GM06990 (cell line): Measurements from ENCODE around the gene PPM1B.

Experiments used
- DNase-seq: peaks from one replicate; pipeline ENCODE4 v3.0.0-alpha.2; 2011; ENCODE audit not compliant: insufficient read length; ENCODE audit errors: extremely low read depth
- H3K27me3 ChIP-seq: replicated peaks from 2 replicates; pipeline ENCODE4 v1.6.0; 2011; ENCODE audit warnings: low read length; ENCODE audit not compliant: control insufficient read depth, insufficient read depth
- H3K36me3 ChIP-seq: 2 replicates; pipeline ENCODE4 v1.5.1; 2011; ENCODE audit warnings: low read length; ENCODE audit not compliant: control insufficient read depth, insufficient read depth
- H3K4me3 ChIP-seq: replicated peaks from 2 replicates; pipeline ENCODE4 v1.5.1; 2011; ENCODE audit warnings: low read depth, mild to moderate bottlenecking, control low read depth, low read length
- CTCF ChIP-seq: IDR thresholded peaks from 2 replicates; pipeline ENCODE4 v1.5.1; 2011; ENCODE audit warnings: low read length, control low read depth, mild to moderate bottlenecking, inconsistent platforms; ENCODE audit not compliant: insufficient read depth, poor library complexity, severe bottlenecking

The PPM1B gene

GRCh38 chr2:44181648-44182047, 13.0 kb downstream of the PPM1B start:
- DNase-seq = no peak

DNA sequence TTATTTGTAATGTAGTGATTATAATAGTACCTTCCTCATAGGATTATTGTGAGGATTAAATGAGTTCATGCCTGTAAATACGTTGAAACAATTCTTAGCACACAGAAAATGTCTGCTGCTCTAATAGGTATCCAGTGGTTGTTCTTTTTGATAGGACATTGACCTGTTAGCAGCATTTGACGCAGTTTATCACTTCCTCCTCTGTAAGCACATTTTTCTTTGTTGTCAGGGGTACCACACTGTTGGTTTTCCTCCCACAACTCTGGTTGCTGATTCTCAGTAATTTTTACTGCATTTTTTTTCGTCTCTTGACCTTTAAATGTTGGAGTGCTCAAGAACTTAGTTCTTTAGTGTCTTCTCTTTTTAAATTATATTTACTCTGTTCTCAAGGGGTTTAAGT, 15.4 kb downstream of the PPM1B start:
- DNase-seq = no peak
- H3K27me3 ChIP-seq = no peaks in the 10 kb centered on the region
- H3K36me3 ChIP-seq = peaks cover 2% of the 10 kb centered on the region; the same call in 1 of the 2 replicates
- TF ChIP-seq CTCF = no peak
- no peak overlapping the region for H3K4me3 ChIP-seq

More at GRCh38 chr2:44181648-44182047, 13.0 kb downstream of the PPM1B start:
- Histone ChIP-seq H3K27me3 (no peaks in the 10 kb centered on the region), H3K36me3 (peaks cover 2% of the 10 kb centered on the region; the same call in 1 of the 2 replicates), H3K4me3 (no peak overlapping the region)
- no peak for TF ChIP-seq CTCF

DNA sequence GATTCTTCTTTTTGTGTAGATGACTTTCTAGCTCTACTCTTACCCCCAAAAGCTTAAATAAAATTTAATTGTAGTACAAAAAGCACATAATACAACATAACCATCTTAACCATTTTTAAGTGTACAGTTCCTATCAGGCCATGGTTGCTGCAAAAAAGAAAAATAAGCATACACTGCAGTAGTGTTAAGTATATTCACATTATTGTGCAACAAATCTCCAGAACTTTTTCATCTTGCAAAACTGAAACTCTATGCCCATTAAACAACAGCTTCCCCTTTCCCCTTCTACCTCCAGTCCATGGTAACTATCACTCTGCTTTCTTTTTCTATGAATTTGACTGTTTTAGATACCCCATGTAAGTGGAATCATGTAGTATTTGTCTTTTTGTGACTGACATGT, 18.1 kb downstream of the PPM1B start:
- Histone ChIP-seq H3K27me3 (no peaks in the 10 kb centered on the region), H3K36me3 (no peaks in the 10 kb centered on the region; the same call in 1 of the 2 replicates), H3K4me3 (no peak overlapping the region)
- no peak for DNase-seq
- TF ChIP-seq CTCF = no peak

DNA sequence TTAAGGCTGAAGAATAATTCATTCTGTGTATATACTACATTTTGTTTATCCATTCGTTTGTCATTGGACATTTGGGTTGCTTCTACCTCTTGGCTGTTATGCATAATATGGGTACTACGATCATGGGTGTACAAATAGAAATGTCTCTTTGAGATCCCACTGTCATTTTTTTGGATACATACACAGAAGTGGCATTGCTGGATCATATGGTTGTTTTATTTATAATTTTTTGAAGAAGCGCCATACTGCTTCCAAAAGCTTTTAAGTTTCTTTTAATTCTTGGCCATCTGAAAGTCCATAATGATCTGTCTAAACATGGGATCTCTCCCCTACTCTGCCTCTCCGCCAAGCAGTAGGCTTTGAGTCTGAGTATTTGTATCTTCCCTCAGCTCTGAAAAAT, 18.6 kb downstream of the PPM1B start:
- H3K36me3 ChIP-seq = no peaks in the 10 kb centered on the region; the same call in 1 of the 2 replicates
- DNase-seq = no peak
- no peak for TF ChIP-seq CTCF
- no peaks in the 10 kb centered on the region for H3K27me3 ChIP-seq
- H3K4me3 ChIP-seq = no peak overlapping the region

- Histone ChIP-seq H3K4me3 (no peak overlapping the region), H3K36me3 (no peaks in the 10 kb centered on the region), H3K27me3 (no peaks in the 10 kb centered on the region)
- DNase-seq = no peak
- no peak for TF ChIP-seq CTCF
These were observed 20.0 kb downstream of the PPM1B start for GRCh38 chr2:44188696-44189095.

DNA sequence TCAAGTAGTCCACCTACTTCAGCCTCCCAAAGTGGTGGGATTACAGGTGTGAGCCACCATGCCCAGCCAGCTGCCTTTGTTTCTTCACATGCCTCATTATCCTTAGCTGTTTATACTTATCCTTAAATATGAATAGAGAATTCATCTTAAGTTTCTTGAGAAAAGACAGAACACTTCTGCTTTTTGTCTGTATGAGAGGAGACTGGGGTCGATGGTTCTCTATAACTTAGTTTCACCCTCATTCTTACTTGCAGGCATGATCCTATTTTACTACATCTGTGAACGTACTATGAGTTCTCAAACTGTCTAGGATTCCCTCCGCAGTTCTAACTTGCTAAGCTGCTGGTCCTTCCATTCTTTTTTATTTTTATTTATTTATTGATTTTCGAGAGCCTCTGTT, 20.4 kb downstream of the PPM1B start:
- DNase-seq = no peak
- H3K36me3 ChIP-seq = no peaks in the 10 kb centered on the region

More for the DNA sequence above, 20.4 kb downstream of the PPM1B start:
- no peaks in the 10 kb centered on the region for H3K27me3 ChIP-seq
- no peak overlapping the region for H3K4me3 ChIP-seq
- no peak for TF ChIP-seq CTCF
